ENCODE data around the gene CCT8L2. TPM values are rescaled to one million over a fixed set of nuclear protein-coding genes. Genes with fewer than 3 reads are reported as not detected.
A peak's percentile ranks its signal among the peaks of the same experiment; 100 is the strongest.
"Not testable (repeated sequence)": the region's sequence is repeated elsewhere in the genome, so short reads cannot be mapped to it uniquely, and the experiment has no call there.

The CCT8L2 gene, protein sequence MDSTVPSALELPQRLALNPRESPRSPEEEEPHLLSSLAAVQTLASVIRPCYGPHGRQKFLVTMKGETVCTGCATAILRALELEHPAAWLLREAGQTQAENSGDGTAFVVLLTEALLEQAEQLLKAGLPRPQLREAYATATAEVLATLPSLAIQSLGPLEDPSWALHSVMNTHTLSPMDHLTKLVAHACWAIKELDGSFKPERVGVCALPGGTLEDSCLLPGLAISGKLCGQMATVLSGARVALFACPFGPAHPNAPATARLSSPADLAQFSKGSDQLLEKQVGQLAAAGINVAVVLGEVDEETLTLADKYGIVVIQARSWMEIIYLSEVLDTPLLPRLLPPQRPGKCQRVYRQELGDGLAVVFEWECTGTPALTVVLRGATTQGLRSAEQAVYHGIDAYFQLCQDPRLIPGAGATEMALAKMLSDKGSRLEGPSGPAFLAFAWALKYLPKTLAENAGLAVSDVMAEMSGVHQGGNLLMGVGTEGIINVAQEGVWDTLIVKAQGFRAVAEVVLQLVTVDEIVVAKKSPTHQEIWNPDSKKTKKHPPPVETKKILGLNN
- total RNA-seq: not detected

DNA sequence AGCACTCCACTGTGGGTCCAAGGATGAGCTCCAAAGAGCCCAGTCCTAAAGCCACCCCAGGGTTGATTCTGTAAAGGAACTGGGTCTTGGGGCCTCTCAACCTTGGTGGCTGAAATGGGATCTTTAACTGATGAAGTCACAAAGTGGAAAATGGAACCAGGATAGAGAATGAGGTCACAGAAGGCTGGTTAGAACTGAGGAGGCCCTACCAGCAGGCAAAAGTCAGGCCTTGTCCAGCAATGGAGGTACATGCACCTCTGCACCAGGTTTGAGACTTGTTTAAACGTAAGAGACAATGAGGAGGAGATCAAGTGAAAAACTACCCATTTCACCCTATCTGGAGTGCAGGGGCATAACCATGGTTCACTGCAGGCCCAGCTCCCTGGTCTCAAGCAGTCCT, at the start of gene CCT8L2:
CCT8L2 (minus strand) TSS at position 101 of the 400 bp plus-strand sequence. CDS start 260 bp downstream, outside the sequence.
- H3K4me3 ChIP-seq; H3K4me1 ChIP-seq; H3K9me3 ChIP-seq; H3K27me3 ChIP-seq; DNase-seq (ENCODE audit: low spot score); H3K27ac ChIP-seq; H3K36me3 ChIP-seq: not testable (repeated sequence)

- not testable (repeated sequence) for H3K4me1 ChIP-seq; H3K36me3 ChIP-seq; H3K27ac ChIP-seq; H3K9me3 ChIP-seq; H3K4me3 ChIP-seq; H3K27me3 ChIP-seq; DNase-seq (ENCODE audit: low spot score)
Measured at GRCh38 chr22:16635442-16635841, 42.8 kb upstream of the CCT8L2 start.

DNA sequence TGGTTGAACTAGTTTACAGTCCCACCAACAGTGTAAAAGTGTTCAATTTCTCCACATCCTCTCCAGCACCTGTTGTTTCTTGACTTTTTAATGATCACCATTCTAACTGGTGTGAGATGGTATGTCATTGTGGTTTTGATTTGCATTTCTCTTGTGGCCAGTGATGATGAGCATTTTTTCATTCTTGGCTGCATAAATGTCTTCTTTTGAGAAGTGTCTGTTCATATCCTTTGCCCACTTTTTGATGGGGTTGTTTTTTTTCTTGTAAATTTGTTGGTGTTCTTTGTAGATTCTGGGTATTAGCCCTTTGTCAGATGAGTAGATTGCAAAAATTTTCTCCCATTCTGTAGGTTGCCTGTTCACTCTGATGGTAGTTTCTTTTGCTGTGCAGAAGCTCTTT, 41.5 kb upstream of the CCT8L2 start:
- not testable (repeated sequence) for H3K9me3 ChIP-seq; H3K27me3 ChIP-seq; H3K4me3 ChIP-seq; H3K27ac ChIP-seq; DNase-seq (ENCODE audit: low spot score); H3K36me3 ChIP-seq; H3K4me1 ChIP-seq

DNA sequence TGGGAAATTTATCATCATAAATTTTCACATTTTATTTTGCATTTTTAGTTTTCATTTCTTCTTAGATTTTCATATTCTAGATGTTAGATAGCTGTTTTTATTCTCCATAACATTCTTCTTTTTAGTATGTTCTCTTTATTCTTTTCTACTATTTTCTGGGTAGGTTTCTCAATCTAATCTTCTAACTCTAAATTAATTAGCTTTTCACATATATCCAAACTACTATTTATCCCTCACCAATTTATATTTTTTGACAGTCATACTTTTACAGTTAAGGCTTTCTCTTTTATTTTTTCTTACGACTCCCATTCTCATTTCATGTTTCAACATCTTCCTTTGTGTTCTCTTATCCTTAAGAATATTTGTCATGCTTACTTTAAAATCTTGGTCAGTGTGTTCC, 35.9 kb upstream of the CCT8L2 start:
- not testable (repeated sequence) for H3K27me3 ChIP-seq; H3K36me3 ChIP-seq; DNase-seq (ENCODE audit: low spot score); H3K27ac ChIP-seq; H3K4me3 ChIP-seq; H3K9me3 ChIP-seq; H3K4me1 ChIP-seq

DNA sequence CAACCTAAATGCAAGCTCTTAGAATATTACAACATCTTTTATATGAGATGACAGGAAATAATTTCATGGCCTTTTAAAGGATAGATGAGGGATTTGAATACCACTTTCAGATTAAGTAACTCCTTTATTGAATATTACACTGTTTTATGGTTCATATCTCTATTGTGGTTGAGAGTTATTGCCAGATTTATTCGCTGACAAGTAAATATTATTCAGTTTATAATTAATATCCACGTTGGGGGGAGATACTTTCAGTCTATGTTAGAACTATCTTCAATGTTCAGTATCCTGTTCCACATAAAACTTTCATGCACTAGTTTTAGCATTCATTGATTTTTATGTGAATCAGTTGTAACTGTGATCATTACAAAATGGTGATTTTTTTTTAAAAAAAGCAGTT, 32.4 kb upstream of the CCT8L2 start:
- not testable (repeated sequence) for H3K4me3 ChIP-seq; H3K9me3 ChIP-seq; H3K27me3 ChIP-seq; H3K27ac ChIP-seq; H3K36me3 ChIP-seq; DNase-seq (ENCODE audit: low spot score); H3K4me1 ChIP-seq

DNA sequence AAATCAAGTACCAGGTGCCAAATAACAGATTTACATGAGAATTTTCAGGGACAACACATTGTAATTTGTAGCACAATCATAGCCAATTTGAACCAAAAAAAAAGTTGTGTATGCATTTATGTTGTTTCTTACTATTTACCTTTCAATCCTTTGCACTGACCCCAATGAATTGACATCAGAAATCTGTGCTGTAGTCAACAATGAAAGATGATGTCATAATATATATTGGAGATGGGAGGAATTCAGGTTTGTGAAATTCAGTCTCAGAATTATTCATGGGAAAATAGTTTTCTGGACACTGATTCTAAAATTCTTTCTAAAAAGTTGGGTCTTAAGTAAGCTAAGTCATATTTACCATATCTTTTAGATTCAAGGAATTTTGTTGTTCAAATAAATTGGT, 31.0 kb upstream of the CCT8L2 start:
- H3K27me3 ChIP-seq; H3K4me3 ChIP-seq; H3K9me3 ChIP-seq; H3K4me1 ChIP-seq; DNase-seq (ENCODE audit: low spot score); H3K36me3 ChIP-seq; H3K27ac ChIP-seq: not testable (repeated sequence)

DNA sequence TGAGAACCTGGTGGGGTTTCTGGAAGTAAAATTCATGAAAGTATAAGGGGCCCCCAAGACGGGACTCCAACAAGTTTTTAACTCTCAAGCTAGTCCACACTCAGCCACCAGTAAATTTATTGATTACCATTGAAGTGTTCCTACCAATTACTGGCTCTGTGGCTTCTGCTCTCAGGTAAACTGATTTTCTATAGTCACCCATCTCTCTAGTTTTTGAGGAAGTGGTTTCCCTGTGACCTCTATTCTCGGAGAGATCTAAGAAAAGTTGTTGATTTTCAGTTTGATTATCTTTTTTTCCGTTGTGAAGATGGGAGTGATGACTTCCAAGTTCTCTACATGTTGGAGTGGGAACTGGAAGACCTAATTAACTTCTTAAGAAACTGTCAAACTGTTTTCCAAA, 24.9 kb upstream of the CCT8L2 start:
- not testable (repeated sequence) for H3K27ac ChIP-seq; H3K4me1 ChIP-seq; H3K4me3 ChIP-seq; DNase-seq (ENCODE audit: low spot score); H3K36me3 ChIP-seq; H3K27me3 ChIP-seq; H3K9me3 ChIP-seq

- not testable (repeated sequence) for H3K4me1 ChIP-seq; H3K36me3 ChIP-seq; H3K9me3 ChIP-seq; DNase-seq (ENCODE audit: low spot score); H3K4me3 ChIP-seq; H3K27ac ChIP-seq; H3K27me3 ChIP-seq
Measured at GRCh38 chr22:16616390-16616938, 23.9 kb upstream of the CCT8L2 start.

DNA sequence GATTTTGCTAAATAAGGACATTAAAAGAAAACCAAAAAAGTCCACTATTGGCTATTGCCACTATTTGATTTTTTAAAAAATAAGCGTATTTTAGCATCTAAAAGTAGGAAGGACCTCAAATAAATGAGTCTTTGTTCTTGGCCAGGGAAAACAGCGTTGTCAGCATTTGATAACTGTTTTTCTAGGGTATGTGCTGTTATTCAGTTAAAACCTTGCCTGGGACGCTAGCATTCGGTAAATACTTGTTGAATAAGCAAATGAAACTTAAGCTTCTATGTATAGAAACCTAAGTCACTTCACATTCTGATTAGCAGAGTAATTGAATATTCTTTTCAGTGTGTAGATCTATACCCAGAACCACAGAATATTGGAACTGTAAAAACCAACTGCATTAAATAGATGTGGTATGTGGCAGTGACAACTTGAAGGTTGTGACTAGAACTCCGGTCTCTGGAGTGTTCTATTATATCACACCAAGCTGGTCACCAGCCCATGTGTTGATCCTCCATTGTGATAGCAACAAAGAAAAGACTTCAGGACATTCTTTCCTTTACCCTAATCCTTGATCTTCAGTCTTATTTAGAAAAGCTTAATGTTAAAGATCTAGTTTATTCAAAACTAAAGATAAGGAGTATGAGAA, 23.1 kb upstream of the CCT8L2 start:
- H3K27ac ChIP-seq; H3K36me3 ChIP-seq; H3K9me3 ChIP-seq; H3K27me3 ChIP-seq; H3K4me3 ChIP-seq; DNase-seq (ENCODE audit: low spot score); H3K4me1 ChIP-seq: not testable (repeated sequence)

DNA sequence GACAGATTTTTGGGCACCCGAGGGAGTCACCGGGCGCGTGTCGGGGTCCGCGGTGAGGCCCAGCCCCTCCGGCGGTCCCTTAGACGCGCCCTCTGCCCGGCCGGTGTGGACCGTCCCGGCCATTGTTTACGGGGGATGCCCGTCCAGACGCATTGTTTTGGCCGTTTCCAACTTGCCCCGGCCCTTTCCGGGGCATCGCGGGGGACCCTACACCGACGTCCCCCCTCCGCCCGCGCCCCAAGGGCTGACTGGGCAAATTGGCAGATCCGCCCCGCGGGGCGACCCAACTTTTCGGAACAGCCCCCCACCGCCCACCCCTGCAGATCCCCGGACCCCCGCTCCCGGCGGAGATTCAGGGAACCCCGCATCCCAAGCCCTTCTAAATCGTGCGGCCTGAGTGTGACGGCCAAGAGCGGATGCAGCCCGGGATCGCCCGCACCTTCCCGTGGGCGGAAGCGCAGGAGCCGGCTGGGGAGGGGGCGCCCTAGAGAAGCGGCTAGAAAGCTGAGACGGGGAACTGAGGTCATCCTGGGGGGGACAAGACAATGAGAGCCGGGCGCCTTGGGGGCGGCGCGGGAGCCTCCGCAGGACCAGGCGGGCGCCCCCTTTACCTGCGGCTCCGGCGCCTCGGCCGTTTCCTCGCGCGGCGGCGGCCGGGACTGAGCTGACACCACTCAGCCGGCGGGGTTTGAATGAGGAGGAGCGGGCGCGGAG, 17.1 kb upstream of the CCT8L2 start:
- H3K9me3 ChIP-seq: no peaks in the 10 kb centered on the region
- H3K27ac ChIP-seq: no peak overlapping the region
- H3K27me3 ChIP-seq: peaks cover 0 to 6% of the 10 kb centered on the region in 2 donors
- no peak for TF ChIP-seq CTCF (IDR thresholded peaks at IDR 0.05)
- no peak for DNase-seq (ENCODE audit: low spot score)
- peaks cover 0 to 9% of the 10 kb centered on the region in 2 donors for H3K4me1 ChIP-seq
- H3K36me3 ChIP-seq: no peaks in the 10 kb centered on the region
- peak overlapping the region in 1 of 2 donors; percentile 40 for H3K4me3 ChIP-seq

Data from right atrium auricular region (tissue), 2 donors.